Measurements from ENCODE around the gene LGR6. TPM values are rescaled to one million over a fixed set of nuclear protein-coding genes. Genes with fewer than 3 reads are reported as not detected.
"Not testable (repeated sequence)": the region's sequence is repeated elsewhere in the genome, so short reads cannot be mapped to it uniquely, and the experiment has no call there.

The LGR6 gene
- total and polyA plus RNA-seq, 2 donors, result 0.37 to 3.8 TPM

- H3K4me3 ChIP-seq (ENCODE audit: low read depth, low read length), result no peak overlapping the region
- no peaks in the 10 kb centered on the region for H3K4me1 ChIP-seq (ENCODE audit: insufficient read depth)
- no peaks in the 10 kb centered on the region for H3K36me3 ChIP-seq (ENCODE audit: insufficient read depth)
- no peak overlapping the region for H3K27ac ChIP-seq (ENCODE audit: low read depth)
- no peak for DNase-seq (ENCODE audit: extremely low spot score)
- 90% methylated on average over 3 of the region's 3 CpGs for WGBS
Measured at GRCh38 chr1:202234331-202235002, 40.9 kb downstream of the LGR6 start.

- H3K36me3 ChIP-seq (ENCODE audit: insufficient read depth), result no peaks in the 10 kb centered on the region
- H3K4me3 ChIP-seq (ENCODE audit: low read depth, low read length), result no peak overlapping the region
- no peak overlapping the region for H3K27ac ChIP-seq (ENCODE audit: low read depth)
- no peaks in the 10 kb centered on the region for H3K4me1 ChIP-seq (ENCODE audit: insufficient read depth)
- 87% methylated on average over 7 of the region's 7 CpGs for WGBS
- DNase-seq (ENCODE audit: extremely low spot score), result no peak
Measured at GRCh38 chr1:202235003-202235660, 41.5 kb downstream of the LGR6 start.

- DNase-seq (ENCODE audit: extremely low spot score), result no peak
- H3K36me3 ChIP-seq (ENCODE audit: insufficient read depth), result no peaks in the 10 kb centered on the region
- H3K4me3 ChIP-seq (ENCODE audit: low read depth, low read length), result no peak overlapping the region
- H3K27ac ChIP-seq (ENCODE audit: low read depth), result no peak overlapping the region
- no peaks in the 10 kb centered on the region for H3K4me1 ChIP-seq (ENCODE audit: insufficient read depth)
- 41% methylated on average over 19 of the region's 19 CpGs for WGBS
Measured at GRCh38 chr1:202235856-202236837, 42.5 kb downstream of the LGR6 start.

- 35% methylated on average over 8 of the region's 8 CpGs for WGBS
- no peaks in the 10 kb centered on the region for H3K36me3 ChIP-seq (ENCODE audit: insufficient read depth)
- DNase-seq (ENCODE audit: extremely low spot score), result no peak
- no peak overlapping the region for H3K4me3 ChIP-seq (ENCODE audit: low read depth, low read length)
- no peak overlapping the region for H3K27ac ChIP-seq (ENCODE audit: low read depth)
- H3K4me1 ChIP-seq (ENCODE audit: insufficient read depth), result no peaks in the 10 kb centered on the region
Measured at GRCh38 chr1:202237052-202237451, 43.5 kb downstream of the LGR6 start.

- no peak overlapping the region for H3K27ac ChIP-seq (ENCODE audit: low read depth)
- H3K36me3 ChIP-seq (ENCODE audit: insufficient read depth), result no peaks in the 10 kb centered on the region
- H3K4me3 ChIP-seq (ENCODE audit: low read depth, low read length), result no peak overlapping the region
- no peaks in the 10 kb centered on the region for H3K4me1 ChIP-seq (ENCODE audit: insufficient read depth)
- WGBS, result 89% methylated on average over 22 of the region's 22 CpGs
- no peak for DNase-seq (ENCODE audit: extremely low spot score)
Measured at GRCh38 chr1:202238914-202239313, 45.3 kb downstream of the LGR6 start.

- H3K4me3 ChIP-seq (ENCODE audit: low read depth, low read length); H3K27ac ChIP-seq (ENCODE audit: low read depth); DNase-seq (ENCODE audit: extremely low spot score); H3K4me1 ChIP-seq (ENCODE audit: insufficient read depth); H3K36me3 ChIP-seq (ENCODE audit: insufficient read depth): not testable (repeated sequence)
- WGBS, result 66% methylated on average over 3 of the region's 3 CpGs
Measured at GRCh38 chr1:202240226-202240625, 46.6 kb downstream of the LGR6 start.

GRCh38 chr1:202240956-202241355 lies 47.4 kb downstream of the LGR6 start:
- H3K4me1 ChIP-seq (ENCODE audit: insufficient read depth), result no peaks in the 10 kb centered on the region
- WGBS, result 87% methylated on average over 4 of the region's 4 CpGs
- no peak overlapping the region for H3K4me3 ChIP-seq (ENCODE audit: low read depth, low read length)
- DNase-seq (ENCODE audit: extremely low spot score), result no peak
- no peak overlapping the region for H3K27ac ChIP-seq (ENCODE audit: low read depth)
- no peaks in the 10 kb centered on the region for H3K36me3 ChIP-seq (ENCODE audit: insufficient read depth)

- no peaks in the 10 kb centered on the region for H3K36me3 ChIP-seq (ENCODE audit: insufficient read depth)
- DNase-seq (ENCODE audit: extremely low spot score), result no peak
- no peak overlapping the region for H3K4me3 ChIP-seq (ENCODE audit: low read depth, low read length)
- no peaks in the 10 kb centered on the region for H3K4me1 ChIP-seq (ENCODE audit: insufficient read depth)
- WGBS, result 75% methylated on average over 6 of the region's 6 CpGs
- no peak overlapping the region for H3K27ac ChIP-seq (ENCODE audit: low read depth)
Measured at GRCh38 chr1:202241376-202242079, 47.9 kb downstream of the LGR6 start.

- Histone ChIP-seq H3K36me3 (ENCODE audit: insufficient read depth) (no peaks in the 10 kb centered on the region), H3K4me1 (ENCODE audit: insufficient read depth) (no peaks in the 10 kb centered on the region), H3K27ac (ENCODE audit: low read depth) (no peak overlapping the region), H3K4me3 (ENCODE audit: low read depth, low read length) (no peak overlapping the region)
- DNase-seq (ENCODE audit: extremely low spot score), result no peak
- WGBS, result 74% methylated on average over 2 of the region's 2 CpGs
Measured at GRCh38 chr1:202242080-202242419, 48.5 kb downstream of the LGR6 start.

- Histone ChIP-seq H3K4me3 (ENCODE audit: low read depth, low read length) (no peak overlapping the region), H3K27ac (ENCODE audit: low read depth) (no peak overlapping the region), H3K4me1 (ENCODE audit: insufficient read depth) (no peaks in the 10 kb centered on the region), H3K36me3 (ENCODE audit: insufficient read depth) (no peaks in the 10 kb centered on the region)
- 87% methylated on average over 3 of the region's 3 CpGs for WGBS
- DNase-seq (ENCODE audit: extremely low spot score), result no peak
Measured at GRCh38 chr1:202243006-202243405, 49.4 kb downstream of the LGR6 start.

GRCh38 chr1:202244841-202245261 lies 51.3 kb downstream of the LGR6 start:
- H3K4me1 ChIP-seq (ENCODE audit: insufficient read depth), result no peaks in the 10 kb centered on the region
- no peaks in the 10 kb centered on the region for H3K36me3 ChIP-seq (ENCODE audit: insufficient read depth)
- DNase-seq (ENCODE audit: extremely low spot score), result no peak
- H3K27ac ChIP-seq (ENCODE audit: low read depth), result no peak overlapping the region
- 91% methylated on average over 9 of the region's 9 CpGs for WGBS
- H3K4me3 ChIP-seq (ENCODE audit: low read depth, low read length), result no peak overlapping the region

- H3K4me3 ChIP-seq (ENCODE audit: low read depth, low read length), result no peak overlapping the region
- H3K36me3 ChIP-seq (ENCODE audit: insufficient read depth), result no peaks in the 10 kb centered on the region
- no peaks in the 10 kb centered on the region for H3K4me1 ChIP-seq (ENCODE audit: insufficient read depth)
- H3K27ac ChIP-seq (ENCODE audit: low read depth), result no peak overlapping the region
- no peak for DNase-seq (ENCODE audit: extremely low spot score)
- 82% methylated on average over 8 of the region's 8 CpGs for WGBS
Measured at GRCh38 chr1:202245391-202245790, 51.8 kb downstream of the LGR6 start.

- H3K4me3 ChIP-seq (ENCODE audit: low read depth, low read length), result no peak overlapping the region
- H3K4me1 ChIP-seq (ENCODE audit: insufficient read depth), result no peaks in the 10 kb centered on the region
- WGBS, result 92% methylated on average over 6 of the region's 6 CpGs
- H3K36me3 ChIP-seq (ENCODE audit: insufficient read depth), result no peaks in the 10 kb centered on the region
- no peak overlapping the region for H3K27ac ChIP-seq (ENCODE audit: low read depth)
- no peak for DNase-seq (ENCODE audit: extremely low spot score)
Measured at GRCh38 chr1:202247104-202247503, 53.5 kb downstream of the LGR6 start.
